GM18511 (cell line): ENCODE measurements around the gene DISP2.

ENCODE experiments used
- ATAC-seq: cut with Tn5 transposase; IDR thresholded peaks from one replicate; pipeline ENCODE4 v1.9.1; 2021; ENCODE audit warnings: mild to moderate bottlenecking, moderate library complexity; ENCODE audit not compliant: unreplicated experiment

Gene DISP2

DNA sequence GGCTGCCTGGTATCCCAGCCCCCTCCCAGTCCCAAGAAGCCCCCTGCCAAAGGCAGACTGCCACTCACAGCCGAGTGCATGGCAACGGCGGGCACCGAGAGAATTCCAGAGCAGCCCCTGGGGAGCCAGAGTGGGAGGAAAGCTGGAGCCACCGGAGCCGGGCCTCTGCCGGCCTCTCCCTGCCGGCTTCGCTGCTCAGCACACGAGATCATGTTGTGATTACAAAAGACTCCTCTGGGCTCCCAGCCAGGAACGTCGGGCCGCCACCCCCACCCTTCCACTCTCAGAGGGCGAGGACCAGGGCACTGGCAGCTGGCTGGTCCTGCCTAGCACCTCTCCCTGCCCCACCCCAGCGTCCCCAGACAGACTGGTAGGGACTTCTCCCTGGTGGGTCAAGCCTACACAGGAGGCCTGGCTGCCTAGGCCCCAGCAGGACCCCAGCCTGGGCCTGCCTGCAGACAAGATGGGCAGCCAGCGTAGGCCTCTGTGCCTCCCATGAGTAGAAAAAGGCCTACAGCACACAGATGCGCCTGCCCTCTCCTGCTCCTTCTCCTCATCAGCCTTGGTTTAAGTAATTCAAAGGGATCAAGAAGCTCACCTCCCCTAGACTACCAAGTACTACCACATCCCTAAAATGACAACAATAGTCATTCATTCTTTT lies 17.1 kb upstream of the DISP2 start, which contains the start of gene CCDC9B:
Gene CCDC9B, minus strand, starts transcription at position 200 of the 661 bp plus-strand sequence. Its CDS starts 120 bp downstream, at position 80.
- no peak for ATAC-seq

DNA sequence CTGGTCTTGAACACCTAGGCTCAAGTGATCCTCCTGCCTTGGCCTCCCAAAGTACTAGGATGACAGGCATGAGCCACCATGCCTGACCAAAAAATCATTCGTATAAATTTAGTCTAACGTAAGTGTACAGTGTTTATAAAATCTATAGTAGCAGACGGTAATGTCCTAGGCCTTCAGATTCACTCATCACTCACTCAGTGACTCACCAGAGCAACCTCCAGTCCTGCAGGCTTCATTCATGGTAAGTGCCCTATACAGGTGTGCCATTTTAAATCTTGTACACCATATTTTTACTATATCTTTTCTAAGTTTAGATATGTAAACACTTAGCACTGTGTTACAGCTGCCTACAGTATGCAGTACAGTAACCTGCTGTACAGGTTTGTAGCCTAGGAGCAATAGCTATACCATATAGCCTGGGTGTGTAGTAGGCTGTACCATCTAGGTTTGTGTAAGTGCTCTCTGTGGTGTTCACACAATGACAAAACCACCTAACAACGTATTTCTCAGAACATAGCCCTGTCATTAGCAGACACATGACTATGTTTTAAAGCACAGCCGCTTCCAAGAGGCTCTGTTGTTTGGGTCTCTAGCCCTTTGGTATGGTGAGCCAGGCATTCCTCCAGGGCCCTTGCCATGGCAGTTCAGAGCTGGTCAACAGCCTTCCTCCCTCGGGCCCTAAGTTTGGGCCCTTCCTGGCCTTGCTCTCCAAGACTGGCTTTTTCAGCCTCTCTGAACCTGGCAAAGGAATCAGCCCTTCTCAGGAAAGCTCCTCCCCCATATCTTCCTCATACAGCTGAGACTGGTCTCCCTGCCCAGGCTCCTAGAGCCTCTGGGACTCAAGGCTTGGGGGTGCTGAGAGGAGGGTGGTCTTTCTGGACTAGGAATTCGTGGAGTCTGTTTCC lies 15.4 kb upstream of the DISP2 start:
- ATAC-seq = no peak

DNA sequence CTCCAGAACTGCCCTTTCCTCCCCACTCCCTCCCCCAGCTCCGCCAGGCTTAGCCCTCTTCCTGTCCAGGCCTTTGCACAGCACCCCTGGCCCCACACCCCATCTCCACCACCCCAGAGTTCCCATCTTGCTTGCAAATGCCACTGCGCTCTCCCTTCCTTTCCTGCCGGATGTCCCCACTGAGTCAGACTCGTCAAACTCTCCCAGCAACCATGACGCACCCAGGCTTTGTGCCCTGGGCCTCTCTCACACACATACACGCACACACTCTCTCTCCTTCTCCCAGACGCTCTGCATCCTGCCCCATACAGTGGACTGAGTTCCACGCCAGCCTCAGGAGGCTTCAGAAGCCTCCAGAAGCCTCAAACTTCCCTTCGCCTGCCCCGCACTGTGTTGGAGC lies 14.5 kb upstream of the DISP2 start:
- ATAC-seq = no peak

DNA sequence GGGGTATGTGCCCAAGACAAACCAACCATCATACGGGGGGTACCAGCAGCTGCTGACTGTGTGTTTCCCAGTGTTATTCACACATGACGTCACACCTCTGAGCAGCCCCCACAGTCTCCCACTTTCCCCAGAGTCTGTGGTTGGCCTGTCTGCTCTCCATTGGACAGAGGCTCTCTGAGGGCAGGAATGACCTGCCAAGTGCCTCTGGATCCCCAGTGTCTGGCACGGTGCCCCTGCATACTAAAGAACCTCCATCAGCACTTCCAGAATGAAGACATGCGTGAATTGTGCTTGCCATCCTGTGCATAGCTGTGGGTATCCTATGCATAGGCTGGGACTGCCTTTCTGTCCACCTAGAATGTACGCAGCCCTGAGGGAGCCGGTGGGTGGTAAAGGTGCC lies 13.8 kb upstream of the DISP2 start:
- no peak for ATAC-seq

DNA sequence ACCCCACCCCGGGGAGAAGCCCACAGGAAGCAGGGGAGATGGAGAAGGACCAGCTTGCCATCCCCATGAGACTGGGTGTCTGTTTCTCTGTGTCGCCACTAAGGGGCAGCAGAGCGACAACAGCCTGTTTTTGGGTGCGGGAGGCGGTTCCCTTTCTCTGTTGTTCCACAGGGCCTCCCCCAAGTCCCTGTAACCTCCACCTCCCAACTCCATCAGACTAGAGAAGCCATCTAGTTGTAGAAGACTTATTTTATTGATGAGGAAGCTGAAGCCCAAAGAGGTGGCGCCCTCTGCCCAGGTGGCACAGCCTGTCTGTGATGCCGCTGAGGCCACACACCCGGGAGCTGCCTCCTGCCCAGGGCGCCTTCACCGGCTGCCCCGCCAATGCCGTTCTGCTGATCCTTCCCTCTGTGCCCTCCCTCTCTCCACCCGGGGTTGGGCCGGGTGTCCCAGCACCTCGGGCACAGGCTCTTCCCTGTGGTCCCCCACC lies 13.3 kb upstream of the DISP2 start:
- no peak for ATAC-seq

DNA sequence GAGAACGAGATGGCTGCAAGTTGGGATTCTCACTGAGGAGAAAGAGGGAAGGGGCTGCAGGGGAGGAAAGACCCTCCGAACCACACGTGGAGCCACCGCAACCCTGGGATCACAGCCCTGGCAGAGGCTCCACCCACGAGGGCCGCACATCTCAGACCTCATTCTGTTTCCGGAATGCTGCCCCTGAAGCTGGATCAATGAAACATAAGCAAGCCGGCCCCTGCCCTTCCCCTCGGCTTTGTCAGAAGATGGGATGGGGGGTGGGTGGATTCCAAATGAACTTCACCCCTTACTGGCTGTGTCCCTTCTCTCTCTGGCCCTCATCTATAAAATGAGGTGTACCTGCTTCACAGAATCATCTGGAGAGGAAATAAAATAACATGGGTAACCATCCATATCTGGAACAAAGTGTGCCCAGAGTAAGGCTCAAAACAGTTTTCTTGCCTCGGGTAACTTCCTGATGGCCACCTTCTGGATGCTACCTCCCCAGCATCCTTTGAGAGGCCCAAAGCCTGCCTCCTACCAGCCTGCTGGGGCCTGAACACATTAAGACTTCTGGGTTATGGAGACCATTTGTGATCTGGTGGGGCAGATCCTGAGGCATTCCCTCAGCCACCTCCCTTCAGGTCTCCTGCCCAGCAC lies 12.7 kb upstream of the DISP2 start:
- ATAC-seq = no peak

DNA sequence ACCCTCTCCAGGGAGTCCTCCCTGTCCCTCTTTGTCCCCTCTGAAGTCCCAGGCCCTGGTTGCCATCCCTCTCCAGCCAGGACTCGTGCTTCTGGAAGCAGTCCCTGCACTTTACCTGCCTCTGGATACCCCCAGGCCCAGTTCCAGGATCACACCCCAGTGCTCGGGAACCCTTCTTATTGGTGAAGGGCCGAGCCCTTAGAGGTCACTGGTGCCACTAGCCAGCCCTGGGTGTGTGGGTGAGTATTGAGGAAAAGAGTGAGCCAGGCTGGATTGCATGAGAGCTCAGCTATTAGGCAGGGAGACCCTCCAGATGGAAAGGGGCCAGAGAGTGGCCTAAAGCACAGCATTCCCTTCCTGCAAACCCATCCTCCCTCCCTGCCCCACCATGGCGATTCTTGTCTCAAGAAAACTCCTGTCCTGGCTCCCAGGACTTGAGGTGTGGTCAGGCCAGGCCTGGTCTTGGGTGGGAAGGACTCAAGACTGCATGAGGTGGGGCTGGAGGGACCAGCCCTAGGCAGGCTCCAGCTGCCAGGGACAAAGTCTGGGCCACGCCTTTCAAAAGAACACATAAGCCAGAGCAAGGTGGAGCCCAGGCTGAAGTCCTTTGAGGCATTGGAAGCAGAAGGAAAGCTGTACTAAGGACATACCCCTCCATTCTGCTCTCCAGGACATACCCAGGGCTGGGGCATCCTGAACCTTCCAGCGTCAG lies 12.0 kb upstream of the DISP2 start:
- no peak for ATAC-seq

DNA sequence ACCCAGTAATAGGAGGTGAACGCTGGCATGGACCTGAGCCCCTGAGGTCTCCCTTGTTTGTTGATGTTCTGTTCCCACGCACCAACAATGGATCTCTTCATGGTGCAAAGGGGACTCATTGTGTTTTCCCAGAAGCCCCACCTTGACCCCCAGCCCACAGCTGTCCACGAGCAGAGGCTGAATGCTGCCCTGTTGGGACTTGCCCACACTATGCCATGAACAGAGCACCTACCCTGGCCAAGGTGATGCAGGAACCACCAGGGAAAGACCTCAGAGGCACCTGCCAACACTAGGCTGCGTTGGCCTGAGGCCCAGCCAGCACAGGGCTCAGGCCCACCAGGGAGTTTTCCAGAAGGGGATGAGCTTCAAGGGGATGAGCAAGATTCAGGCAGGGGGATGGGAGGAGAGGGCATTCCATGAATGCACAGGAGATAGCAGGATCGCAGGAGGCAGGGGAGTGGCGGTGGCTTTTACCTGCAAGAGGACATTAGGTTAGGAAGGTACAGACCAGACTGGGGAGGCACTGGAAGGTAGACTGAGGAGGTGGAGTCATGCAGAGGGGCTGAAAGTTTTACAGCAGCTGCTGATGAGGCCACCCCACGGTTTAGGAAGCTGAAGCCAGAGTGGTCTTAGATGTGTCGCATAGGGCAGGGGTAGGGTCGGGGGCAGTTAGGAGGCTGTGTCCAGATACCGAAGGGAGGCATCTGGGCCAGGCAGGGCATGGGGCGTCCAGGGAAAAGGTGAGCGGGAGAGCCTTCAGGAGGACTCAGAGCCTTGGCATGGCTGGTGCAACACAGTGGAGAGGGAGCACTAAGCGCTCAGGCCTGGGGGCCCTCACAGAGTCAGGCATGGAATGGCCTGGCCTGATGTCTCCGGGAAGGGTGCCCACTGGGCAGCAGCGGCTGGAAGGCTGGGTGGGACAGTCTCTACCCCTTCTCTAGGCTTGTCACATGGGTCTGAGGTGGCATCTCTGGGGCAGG lies 11.2 kb upstream of the DISP2 start:
- no peak for ATAC-seq

DNA sequence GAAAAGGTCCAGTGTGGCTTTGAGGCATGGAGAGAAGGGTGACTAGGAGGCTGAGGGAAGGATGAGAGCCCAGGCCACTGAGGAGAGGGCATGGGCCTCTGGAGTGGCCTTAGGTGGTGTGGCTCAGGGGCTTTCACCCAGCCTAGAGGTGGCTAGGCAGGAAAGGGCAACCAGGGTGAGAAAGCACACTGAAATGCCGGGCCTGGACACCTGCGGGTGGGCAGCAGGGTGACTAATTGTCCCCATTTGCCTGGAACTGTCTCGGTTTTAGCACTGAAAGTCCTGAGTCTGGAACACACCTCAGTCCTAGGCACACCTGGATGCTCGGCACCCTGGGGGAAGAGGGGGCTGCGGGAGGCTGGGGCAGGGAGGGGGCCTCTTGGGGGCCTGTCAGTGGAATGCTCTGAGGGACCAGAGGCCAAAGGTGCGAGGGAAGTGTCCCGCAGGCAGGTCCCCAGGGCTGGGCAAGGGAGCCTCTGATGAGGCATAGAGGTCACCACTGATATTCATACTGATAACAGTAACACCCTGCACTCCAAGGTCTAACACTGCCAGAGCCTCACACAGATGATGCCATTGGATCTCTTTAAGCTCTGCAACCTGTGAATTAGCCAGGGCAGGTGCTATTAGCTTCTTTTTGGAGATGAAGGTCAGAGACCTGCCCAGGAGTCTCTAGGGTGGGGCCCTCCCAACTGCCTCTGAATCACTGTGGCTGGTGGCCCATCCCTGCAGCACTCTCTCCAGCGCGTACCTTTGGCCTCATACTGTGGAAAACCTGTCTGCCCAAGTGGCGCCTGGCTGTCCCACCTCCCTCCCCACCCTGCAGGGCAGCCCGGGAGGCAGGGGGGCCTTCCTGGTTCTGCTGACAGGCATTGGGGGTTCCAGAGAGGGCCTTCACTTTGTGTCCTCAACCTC lies 10.2 kb upstream of the DISP2 start:
- ATAC-seq = no peak

DNA sequence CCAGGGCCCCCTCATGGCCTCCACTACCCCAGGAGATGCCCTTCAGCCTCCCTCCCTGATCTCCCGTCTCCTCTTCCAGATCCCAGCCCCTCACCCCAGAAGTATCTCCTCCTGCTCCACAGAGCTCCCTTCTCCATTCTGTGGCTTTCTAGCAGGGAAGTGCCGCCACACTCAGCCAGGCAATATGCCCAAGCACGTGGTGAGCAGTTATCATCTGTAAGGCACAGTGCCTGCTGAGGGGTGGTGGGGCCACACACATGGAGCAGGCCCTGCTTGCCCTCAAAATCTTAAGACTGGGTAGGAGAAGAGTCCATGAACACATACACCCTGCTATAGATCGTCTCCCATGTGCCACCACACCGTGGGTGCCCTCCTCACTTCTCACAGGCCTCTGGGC lies 9.5 kb upstream of the DISP2 start:
- no peak for ATAC-seq

DNA sequence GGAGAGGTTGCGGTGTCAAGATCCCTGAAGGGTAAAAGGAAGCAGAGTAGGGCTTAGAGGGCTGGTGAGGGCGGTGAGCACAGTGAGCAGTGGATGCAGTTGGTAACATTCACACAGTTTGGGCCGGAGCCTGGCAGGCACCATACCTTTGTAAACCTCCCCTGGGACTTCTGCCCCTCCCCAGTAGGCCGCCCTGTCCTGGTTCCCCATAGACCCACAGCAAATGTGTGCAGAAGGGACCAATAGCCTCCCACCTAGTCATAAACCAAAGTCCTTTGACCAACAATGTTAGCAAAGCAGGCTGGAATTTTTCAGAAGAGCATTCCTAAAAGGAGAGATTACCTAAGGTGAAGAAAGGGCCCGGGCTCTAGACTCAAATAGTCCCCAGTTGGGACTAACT lies 8.9 kb upstream of the DISP2 start:
- ATAC-seq = no peak

DNA sequence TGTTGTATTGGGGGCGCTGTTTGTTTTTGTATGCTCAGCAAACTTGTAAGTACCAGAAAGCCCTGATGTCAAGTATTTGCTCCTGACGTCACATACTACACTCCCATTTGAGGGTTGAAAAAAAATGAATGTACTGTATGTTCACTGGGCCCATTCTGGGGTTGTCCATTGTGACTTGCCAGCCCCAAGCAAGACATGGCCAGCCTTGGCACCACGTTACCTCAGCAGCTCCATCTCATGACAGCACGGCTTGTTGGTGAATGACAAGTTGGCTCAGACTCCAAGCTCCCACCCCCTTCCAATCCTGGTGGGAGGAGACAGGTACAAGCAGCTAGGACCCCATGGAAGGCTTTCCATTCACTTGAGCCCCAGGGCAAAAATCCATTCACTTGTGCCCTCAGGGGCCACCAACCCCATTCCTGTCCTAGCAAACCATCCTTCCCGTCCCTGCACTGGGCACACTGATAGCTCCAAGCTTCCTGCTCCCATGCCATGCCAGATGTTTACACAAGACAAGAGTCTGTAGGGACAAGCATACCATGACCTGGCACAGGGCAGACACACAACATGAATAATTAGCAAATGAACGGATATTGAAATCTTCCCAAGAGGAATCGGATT lies 5.6 kb upstream of the DISP2 start:
- no peak for ATAC-seq

DNA sequence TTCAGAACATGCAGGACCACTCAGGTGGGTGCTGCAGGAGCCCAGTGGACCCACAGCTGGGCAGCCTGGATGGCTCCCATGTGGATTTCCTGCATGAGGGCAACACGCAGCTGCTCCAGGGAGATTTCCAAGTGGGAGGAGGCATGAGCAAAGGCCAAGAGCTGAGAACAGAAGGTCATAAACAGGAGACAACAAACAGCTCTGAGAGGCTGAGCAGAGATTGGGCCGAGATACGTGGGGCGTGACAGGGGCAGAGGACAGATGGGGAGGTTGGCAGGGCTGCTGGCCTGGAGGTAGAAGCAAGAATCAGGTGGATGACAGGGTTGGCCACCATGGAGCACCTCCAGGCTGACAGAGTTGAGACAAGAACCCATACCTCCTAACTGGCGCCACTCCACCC lies 4.3 kb upstream of the DISP2 start:
- ATAC-seq = no peak

DNA sequence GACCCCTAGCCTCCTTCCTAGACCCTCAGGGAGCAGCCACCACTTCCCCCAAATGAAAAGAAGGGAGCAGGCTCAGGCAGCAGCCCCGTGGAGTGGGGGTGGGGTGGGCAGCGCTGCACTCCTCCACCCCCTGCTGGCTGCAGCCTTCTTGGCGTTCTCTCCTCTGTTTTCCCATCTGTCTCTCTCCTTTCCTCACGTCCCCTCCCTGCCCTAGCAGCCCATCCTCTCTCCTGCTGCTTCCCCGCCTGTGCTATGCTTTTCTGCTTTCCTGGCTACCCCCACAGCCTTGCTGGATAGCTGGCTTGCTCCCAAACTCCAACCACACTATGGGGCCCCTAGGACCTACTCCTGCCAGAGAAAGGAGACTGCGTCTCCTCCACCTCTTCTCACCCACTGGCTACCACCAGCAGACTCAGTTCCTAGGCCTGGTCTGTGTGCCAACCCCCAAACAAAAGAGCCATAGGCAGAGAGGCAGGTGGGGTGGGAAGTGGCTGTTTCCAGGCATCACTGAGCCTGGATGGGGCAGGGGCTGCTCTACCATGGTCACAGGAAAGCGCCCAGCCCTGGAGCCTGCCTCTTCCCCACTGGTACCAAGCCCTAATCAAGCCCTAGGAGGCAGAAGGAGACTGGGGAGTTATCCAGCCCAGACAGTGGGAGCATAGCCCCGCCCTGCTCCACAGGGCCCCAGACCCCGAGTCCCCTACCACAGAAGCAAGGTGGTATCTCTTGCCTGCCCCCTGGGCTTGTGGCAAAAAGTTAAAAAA lies 3.4 kb upstream of the DISP2 start:
- no peak for ATAC-seq

DNA sequence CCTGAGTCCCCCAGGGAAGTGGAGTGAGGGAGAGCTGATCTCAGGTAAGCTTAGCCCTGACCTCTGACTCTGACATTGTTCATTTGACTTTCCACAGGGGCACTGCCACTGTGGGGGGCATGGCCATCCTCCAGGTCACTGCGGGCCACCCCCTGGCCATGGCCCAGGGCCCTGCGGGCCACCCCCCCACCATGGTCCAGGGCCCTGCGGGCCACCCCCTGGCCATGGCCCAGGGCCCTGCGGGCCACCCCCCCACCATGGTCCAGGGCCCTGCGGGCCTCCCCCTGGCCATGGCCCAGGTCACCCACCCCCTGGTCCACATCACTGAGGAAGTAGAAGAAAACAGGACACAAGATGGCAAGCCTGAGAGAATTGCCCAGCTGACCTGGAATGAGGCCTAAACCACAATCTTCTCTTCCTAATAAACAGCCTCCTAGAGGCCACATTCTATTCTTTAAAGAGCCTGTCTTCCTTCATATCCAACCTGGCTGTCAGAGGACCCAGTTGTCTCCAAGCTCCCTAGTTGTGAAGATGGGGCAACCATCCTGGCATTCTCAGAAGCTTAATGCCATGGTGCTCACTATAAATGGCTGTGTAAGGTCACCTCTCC lies 1.9 kb upstream of the DISP2 start:
- no peak for ATAC-seq

DNA sequence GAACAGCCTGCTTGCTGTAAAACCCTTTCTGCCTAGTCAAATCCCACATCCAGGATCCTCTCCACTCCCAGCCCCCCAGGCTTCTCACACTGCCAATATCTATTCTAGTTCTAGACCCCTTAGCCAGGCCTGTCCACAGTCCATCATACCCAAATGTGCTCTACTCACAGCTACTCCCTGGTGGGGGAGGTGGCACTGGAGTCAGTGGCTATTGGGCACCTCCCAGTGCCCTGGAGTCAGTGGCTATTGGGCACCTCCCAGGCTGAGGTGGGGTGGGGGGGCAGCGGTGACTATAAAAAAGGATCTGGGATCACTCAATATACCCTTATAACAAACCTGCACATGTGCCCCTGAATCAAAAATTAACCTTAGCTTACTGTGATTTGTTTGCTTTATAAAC lies 773 bp upstream of the DISP2 start:
- no peak for ATAC-seq
